OCI-LY1 (cell line): ENCODE data around the gene SPOCK1.

Source experiments
- CTCF ChIP-seq: fragments of 200-600 bp; sonication (generic), shearing (Covaris generic); IDR thresholded peaks from 2 replicates; pipeline ENCODE4 v1.5.1; 2017; ENCODE audit warnings: mild to moderate bottlenecking, antibody characterized with exemption, low read length, moderate library complexity, mixed read lengths
- EZH2 ChIP-seq: fragments of 200-600 bp; sonication (generic), shearing (Covaris generic); IDR thresholded peaks from 2 replicates; pipeline ENCODE4 v1.8.0; 2017; ENCODE audit warnings: borderline replicate concordance, mixed run types, mild to moderate bottlenecking, antibody characterized with exemption, low read length, moderate library complexity, mixed read lengths

DNA sequence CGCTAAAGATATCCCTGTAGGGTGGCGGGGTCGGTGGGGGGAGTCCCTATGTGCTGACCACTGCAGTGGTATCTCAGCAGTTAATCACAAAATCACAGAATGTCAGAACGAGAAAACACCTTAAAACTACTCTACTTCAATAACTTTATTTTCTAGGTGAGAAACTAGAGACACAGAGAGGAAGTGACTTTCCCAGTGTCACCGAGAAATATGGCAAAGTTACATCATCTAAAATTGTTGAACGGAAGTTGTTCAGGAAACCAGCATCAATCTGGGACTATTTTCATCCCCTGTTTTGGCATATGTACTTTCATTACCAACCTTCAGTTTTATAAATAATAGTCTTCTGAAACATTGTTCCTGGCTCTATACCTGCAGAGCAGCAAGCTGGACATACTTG is 384.0 kb downstream of the SPOCK1 start:
- TF ChIP-seq CTCF (no peak), EZH2 (no peak)
